GM21528 (cell line): Measurements from ENCODE around the gene ALS2CL.
"Not testable (repeated sequence)": the region's sequence is repeated elsewhere in the genome, so short reads cannot be mapped to it uniquely, and the experiment has no call there.

Source experiments
- ATAC-seq: cut with Tn5 transposase; IDR thresholded peaks from one replicate; pipeline ENCODE4 v1.9.1; 2021; ENCODE audit warnings: mild to moderate bottlenecking, moderate library complexity; ENCODE audit not compliant: unreplicated experiment, low FRiP score

ALS2CL gene, protein sequence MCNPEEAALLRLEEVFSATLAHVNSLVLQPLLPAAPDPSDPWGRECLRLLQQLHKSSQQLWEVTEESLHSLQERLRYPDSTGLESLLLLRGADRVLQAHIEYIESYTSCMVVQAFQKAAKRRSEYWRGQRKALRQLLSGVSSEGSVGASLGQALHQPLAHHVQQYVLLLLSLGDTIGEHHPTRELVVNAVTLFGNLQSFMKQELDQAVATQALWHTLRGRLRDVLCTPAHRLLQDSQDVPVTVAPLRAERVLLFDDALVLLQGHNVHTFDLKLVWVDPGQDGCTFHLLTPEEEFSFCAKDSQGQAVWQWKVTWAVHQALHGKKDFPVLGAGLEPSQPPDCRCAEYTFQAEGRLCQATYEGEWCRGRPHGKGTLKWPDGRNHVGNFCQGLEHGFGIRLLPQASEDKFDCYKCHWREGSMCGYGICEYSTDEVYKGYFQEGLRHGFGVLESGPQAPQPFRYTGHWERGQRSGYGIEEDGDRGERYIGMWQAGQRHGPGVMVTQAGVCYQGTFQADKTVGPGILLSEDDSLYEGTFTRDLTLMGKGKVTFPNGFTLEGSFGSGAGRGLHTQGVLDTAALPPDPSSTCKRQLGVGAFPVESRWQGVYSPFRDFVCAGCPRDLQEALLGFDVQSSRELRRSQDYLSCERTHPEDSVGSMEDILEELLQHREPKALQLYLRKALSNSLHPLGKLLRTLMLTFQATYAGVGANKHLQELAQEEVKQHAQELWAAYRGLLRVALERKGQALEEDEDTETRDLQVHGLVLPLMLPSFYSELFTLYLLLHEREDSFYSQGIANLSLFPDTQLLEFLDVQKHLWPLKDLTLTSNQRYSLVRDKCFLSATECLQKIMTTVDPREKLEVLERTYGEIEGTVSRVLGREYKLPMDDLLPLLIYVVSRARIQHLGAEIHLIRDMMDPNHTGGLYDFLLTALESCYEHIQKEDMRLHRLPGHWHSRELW

DNA sequence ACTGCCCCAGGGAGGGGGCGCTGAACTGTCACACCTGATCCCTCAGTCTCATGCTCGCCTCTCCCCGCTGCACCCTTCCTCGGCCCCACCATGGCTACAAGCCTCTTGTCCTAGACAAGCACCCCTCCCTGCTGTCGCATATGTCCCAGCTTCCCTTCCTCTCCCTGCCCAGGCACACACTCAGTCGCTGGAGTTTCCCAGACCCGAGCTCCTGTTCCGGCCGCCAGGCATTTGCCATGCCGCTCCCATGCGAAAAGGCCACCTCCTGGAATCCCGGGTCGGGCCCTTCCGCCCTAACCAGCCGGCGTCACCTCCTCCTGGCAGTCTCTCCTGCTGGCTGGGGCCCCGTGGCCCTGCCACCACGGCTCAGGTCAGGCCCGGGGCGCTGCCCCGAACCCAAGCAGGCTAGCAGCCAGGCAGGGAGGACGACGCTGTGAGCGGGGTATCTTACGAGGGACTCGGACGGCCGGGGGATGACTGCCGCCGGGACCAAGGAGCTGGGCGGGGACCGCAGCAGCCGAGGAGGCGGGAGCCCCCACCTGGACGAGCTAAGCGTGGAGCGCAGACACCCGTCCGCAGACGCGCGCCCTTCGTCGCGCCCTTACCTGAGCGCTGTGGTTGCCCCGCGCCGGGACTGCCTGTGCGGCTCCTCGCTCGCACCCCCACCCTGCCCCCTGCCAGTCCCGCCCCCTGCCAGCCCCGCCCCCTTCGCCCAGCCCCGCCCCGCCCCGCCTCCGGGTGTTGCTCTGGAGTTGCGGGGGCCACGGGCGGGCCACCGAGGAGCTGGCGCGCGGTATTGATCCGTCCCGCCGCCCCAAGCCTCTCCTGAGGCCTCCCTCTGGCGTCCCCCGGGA, at the start of gene ALS2CL:
TSS of gene ALS2CL (minus strand) at position 642 of the 854 bp plus-strand sequence. CDS start 4,239 bp downstream, outside the sequence.
- ATAC-seq, result no peak

DNA sequence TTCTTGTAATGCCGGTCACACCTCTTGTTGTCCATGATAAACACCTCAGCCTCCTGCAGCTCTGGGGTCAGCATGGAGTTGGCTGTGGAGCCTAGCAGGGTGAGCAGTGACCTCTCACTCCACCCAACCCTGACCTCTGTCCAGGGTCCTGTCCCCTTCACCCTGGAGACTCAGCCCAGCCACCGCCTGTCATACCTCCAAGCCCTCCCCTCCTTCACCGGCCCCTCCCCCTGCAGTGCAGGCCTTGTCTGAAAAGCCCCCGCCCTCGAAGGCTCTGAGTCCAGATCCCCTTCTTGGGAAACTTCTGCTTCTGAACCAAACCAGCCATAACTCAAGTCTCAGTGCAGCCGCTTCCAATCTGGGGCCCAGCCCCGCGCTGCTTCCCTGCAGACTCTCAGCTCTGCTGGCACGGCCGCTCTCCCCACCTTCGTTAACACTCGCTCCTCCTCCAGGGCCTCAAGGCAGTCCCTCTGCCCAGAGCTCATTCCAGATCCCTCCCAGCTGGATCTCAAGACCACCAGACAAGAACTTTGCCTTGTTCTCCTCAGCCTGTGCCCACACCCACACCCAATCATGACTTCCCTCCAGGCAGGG, 49.6 kb upstream of the ALS2CL start:
- ATAC-seq, result no peak

DNA sequence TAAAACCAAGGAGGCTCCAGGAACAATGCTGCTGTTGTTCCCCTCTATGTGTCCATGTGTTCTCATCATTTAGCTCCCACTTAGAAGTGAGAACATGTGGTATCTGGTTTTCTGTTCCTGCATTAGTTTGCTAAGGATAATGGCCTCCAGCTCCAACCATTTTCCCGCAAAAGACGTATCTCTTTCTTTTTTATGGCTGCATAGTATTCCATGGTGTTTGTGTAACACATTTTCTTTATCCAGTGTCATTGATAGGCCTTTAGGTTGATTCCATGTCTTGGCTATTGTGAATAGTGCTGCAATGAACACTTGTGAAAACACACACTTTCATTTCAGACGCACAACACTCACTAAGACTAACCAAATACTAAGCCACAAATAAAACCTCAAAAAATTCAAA, 46.1 kb upstream of the ALS2CL start:
- ATAC-seq, result not testable (repeated sequence)

DNA sequence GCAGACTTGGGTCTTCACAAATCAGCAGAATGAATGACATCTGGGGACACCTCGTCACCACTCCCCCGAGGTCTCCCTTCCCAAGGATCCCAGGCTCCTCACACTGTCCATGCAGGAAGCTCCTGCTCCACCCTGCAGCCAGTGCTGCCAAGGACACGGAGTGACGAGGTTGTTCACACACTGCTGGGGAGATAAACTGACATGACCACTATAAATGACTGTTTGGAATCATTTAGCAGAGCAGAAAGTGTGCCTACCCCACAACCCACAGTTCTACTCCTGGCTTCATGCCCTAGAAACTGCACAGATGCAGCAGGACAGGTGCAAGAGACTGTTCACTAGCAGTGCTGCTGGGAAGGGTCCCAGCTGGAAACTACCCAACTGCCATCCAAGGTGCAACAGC, 43.9 kb upstream of the ALS2CL start:
- no peak for ATAC-seq

DNA sequence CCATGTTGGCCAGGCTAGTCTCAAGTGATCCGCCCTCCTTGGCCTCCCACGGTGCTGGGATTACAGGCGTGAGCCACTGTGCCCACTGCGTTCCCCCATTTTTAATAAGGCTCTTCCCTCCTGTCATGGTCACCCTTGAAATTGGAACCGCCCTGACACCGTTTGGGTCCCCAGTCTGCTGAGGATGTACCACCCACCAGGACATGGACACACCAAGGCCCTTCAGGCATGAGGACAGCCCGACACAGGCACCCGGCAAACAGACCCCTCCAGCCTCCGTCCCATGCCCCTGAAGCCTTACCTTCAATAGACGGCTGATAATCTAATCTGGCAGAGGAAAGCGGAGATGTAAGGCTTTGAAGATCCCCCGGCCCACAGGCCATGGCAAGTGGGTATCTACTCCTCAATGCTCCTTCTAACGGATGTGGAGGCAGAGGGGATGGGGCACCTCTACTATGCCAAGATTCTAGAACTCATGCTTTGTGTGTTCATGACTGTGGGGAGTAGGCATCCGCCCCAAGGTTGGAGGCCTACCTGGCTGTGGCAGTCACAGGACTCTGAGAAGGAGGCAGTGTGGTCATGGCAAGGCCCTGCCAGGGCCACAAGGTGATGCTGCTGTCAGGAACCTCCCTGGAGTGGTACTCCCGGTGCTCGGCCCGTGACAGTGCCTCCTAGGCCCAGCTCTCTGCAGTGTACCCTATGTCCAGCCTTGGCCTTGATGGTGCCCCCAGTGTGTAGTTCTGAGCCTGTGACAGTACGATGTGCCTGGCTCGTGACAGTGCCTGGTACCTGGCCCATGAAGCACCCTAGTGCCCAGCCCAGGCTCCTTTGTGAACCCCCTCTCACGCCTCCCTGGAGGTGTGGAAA, 42.8 kb upstream of the ALS2CL start:
- ATAC-seq, result no peak

DNA sequence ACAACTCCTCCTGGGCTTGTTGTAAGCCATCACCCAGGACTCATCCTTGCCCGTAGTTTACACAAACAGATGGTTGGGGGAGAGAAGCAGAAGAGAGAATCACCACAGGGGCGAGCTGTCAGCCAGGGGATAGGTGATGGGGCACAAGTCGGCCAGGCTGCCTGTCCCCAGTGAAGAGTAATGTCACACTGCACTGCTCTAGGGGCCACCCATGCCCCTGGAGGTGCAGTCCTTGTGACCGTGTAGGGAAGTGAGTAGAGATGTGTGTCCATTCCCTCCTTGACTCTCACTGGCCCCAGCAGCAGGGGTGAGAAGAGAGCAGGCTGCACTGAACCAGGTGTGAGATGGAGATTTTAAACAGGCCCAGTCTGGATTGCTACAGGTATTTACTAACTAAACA, 41.3 kb upstream of the ALS2CL start:
- no peak for ATAC-seq

DNA sequence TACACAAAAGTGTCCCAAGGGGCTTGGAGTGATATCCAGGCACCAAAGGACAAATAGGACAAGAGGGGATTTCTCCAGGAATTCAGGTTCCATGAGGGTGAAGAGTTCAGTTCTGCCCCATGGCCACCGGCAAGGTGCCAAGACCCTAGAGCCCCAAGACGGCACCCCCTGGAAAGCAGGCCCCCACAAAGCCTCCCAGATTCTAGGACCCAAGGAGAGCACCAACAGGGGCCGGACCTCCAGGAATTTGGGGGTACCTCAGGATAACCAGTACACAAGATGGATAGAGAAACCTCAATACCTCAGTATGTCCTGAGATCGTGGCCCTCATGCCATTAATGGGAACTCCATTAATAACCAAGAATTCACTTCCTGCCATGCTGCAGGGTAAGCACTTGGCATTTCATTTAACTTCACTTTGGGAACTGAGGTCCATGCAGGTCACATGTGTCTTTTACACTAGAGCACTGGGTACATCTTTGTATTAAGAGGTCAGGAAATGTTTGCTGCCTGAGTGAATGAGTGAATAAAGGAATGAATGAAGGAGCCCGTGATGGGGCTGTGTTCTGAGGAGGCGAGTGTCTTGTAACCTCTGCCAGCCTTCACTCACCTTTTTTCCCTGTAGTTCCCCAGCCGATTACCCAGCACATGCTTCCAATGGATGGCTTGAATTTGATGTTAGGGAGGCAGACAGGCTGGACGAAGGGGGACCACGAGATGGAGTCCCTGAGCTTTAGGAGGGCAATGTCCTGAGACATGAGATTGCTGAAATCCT, 39.7 kb upstream of the ALS2CL start:
- ATAC-seq, result no peak

DNA sequence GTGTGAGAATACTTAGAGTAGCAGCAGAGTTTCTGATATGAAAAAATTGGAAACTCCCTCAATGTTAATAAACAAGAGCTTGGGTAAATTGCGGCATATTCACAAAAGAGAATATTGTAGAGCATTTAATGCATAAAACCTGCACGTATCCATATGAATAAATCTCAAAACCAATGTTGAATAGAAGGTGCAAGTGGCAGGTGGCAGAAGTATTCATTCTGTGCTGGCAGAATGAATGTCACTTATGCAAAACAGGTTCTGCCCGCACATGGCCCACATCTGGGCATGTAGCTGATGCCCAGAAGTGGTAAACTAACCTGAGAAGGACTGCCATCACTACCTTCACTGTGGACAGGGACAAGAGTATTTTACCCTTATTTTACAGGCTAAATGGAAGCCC, 38.3 kb upstream of the ALS2CL start:
- ATAC-seq, result no peak

DNA sequence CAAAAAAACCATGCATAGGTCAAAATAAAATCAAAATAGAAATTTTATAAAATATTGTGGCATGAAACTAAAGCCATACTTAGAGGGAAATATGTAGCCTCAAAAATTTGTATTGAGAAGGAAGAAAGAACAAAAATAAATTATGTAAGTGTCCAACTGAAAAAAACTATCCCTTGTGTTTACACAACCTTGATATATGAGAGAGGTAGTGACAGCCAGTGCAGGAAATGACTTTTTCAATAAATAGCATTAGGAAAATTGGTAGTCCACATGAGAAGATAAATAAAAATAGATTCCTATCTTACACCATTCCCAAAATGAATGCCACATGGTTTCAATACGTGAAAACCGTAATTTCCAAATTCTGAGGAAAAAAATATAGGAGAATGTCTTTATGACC, 37.3 kb upstream of the ALS2CL start:
- no peak for ATAC-seq

DNA sequence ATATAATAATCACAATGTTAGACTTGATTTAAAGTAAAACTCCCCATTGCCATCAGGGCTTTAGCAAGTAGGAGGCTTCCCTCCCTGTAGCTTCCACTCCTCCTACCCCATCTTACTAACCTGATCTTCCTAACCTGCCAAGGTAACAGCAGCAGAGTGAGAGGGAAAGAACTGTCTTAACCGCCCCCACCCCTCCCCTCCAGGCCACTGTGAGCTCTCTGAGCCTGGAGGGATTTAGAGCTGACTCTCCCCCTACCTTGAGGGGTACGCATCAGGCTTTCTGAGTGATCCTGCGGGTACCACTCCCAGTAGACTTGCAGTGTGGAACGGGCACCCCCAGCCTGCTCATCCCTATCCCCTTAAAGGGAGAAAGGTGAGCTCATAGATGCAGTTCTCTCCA, 35.6 kb upstream of the ALS2CL start:
- ATAC-seq, result no peak

DNA sequence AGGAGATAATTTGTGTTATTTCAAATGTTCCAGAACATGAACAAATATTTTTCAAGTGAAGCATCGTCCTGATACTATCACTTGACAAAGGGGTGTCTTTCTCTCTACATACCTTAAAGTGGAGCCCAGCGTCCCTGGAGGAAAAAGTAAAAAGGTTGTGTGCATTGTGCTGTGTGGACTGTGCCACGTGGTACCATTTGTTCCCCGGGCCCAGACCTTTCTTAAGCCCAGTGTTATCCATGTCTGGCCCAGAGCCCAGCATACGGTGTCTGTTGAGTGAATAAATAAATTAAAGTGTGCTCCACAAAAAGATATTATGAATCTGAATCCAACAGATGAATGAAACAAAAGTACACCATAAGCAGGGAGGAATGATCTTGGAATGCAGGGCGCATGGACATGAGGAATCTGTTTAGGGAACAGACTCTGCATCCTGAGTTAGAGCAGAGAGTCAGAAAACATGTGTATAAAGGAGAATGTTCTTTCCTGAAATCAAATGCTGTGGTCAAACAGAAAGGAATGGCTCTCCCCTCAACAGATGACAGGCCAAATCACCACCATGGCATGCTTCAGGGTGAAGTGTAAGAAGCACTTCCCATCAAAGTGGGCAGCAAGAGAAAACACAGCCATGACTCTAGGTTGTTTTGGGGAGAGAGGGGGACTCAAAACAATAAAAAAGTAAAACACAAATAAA, 32.3 kb upstream of the ALS2CL start:
- no peak for ATAC-seq

DNA sequence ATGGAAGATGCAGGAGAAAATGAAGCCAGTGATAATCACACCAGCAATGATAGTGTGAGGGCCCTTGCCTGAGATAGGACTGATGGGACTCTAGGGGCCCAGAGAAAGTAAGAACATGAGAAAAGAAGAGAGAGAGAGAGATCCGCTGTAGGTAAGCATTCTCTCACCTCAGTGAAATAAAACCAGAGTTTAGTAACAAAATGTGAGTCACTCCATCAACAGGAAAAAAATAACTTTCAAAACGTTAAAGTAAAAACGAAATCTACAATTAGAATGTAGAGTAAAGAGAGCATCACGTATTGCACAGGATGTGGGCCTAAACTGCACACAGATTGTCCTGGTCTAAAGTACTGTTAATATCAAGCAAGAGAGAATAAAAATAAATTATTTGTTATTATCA, 30.9 kb upstream of the ALS2CL start:
- no peak for ATAC-seq

DNA sequence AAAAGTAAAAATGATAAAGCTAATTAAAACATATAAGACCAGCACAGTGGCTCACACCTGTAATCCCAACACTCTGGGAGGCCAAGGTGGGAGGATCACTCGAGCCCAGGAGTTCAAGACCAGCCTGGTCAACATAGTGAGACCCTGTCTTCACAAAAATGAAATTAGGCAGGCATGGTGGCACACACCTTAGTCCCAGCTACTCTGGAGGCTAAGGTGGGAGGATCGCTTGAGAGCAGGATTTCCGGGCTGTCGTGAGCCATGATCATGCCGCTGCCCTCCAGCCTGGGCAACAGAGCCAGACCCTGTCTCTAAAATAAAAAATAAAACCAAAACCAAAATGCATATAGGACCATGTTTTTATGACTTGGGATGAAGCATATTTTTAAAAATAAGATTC, 29.0 kb upstream of the ALS2CL start:
- no peak for ATAC-seq

DNA sequence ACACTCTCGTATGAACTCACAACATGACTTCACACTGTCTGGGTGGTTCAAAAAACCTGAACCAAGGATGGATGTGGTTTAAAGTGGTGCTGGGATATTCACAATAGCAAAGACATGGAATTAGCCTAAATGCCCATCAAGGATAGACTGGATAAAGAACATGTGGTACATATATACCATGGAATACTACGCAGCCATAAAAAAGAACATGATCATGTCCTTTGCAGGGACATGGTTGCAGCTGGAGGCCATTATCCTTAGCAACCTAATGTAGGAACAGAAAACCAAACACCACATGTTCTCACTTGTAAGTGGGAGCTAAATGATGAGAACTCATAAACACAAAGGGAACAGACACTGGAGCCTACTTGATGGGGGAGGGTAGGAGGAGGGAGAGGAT, 27.5 kb upstream of the ALS2CL start:
- ATAC-seq, result no peak

DNA sequence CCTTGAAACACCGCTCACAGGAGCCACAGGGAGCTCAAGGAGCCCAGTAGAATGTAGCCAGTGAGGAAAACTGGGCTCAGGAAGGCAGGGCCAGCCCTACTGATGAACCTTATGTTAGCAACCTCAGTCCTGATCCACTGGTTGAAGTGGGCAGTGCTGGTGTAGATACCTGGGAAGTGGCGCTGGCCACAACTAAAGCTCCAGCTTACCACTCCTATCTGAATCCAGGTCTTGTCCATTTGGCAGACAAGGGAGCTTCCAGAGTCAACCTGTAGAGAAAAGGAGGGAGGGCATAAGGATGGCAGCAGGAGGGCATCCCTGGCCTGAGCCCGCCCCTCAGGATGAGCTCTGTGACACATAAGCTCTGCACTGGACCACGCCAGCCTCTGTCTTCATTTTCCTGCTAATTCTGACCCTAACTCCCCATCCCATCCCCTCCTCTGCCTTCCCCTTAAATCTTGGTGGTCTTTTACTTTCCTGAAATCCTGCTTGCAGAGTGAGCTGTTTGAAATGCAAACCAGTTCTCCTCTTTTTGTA, 26.3 kb upstream of the ALS2CL start:
- no peak for ATAC-seq

DNA sequence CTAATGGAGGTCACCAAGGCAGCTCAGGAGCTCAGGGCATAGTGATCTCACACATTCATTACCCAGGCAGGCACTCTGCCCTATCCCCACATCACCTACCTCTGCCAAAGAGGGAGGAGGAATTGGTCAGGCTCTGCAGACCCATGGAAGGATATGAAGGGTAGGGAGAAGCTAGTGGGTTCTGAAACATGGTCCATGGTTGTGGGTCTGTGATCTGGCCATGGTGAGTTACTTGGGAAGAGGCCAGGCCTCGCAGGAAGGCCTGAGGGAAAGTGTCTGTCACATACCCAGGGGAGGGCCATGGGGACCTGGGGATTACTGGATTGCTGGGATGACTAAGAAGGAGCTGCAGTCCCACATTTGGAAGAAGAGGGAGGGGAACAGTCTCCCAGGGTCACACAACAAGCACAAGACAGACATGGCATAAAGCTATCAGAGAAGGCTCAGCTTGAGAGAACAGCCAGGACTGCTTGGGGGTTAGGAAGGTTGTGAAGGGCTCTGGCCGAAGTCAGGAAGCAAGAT, 25.6 kb upstream of the ALS2CL start:
- ATAC-seq, result no peak

DNA sequence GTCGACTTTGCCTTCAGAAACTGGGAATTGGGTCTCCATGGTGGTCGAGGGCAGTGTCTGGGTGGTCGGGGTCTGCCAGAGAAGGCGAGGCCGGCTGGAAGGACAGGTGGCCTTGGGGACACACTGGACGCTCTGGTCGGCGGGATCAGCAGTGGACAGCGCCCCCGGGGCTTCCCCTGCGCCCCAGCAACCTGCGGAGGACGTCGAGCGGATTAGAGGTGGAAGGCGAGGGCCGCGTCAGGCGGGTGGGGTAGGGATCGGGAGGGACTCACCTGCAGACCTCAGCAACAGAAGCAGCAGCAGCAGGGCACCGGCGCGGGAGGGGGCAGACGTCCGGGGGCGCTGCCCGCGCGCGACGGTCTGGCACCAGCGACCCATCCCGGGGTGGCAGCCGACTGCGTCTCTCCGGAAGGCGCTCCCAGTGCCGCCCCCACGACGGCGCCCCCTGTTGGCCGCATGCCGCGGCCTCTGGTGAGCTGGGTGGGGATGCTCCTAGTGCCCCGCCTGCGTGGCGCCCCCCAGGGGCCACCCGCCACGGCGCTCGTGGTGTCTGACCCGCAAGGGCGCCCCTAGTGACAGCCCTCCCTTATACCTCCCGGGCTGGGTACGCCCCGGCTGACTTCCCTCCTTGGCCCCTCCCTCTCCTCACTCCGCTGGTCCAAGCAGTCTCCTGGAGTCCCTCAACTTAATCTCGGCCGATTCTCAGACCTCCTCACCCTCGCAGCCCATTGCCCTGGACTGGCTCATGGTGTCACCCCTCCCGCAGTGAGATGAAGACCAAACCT, 24.2 kb upstream of the ALS2CL start, which contains the start of gene PRSS50:
TSS of gene PRSS50 (minus strand) at position 423 of the 785 bp plus-strand sequence. CDS start at position 378, 45 bp downstream.
- no peak for ATAC-seq
